GM12878 (cell line): ENCODE data around the gene MPC1. TPM values are rescaled to one million over a fixed set of nuclear protein-coding genes. Genes with fewer than 3 reads are reported as not detected.
A peak's percentile ranks its signal among the peaks of the same experiment; 100 is the strongest.

ENCODE experiments used
- ATAC-seq: fragments of 200-7000 bp; cut with Tn5 transposase; 3 replicates; pipeline ENCODE4 v1.9.1; 2020; ENCODE audit warnings: mild to moderate bottlenecking, moderate library complexity
- BruUV-seq: library from RNA; stranded (reverse); fragments of 400-500 nt; replicated peaks from 2 replicates; lab custom pipeline; 2021; lab: Mats Ljungman, UMichigan
- CTCF ChIA-PET: fragments of 300-600 bp; sonication (Branson Sonifier 250); formaldehyde crosslinking; extraction: SDS; loops from one replicate; lab custom pipeline; 2021; ENCODE audit warnings: inconsistent platforms; lab: Yijun Ruan, JAX
- POLR2A ChIA-PET: fragments of 350-600 bp; formaldehyde crosslinking; extraction: SDS; loops from one replicate; lab custom pipeline; 2021; ENCODE audit warnings: inconsistent platforms; lab: Charles Lee
- RAD21 ChIA-PET: fragments of 300-600 bp; sonication (Branson Sonifier 250); formaldehyde crosslinking; loops from one replicate; lab custom pipeline; 2023; ENCODE audit warnings: antibody characterized with exemption; ENCODE audit not compliant: unreplicated experiment; lab: Charles Lee
- SMC1A ChIA-PET: fragments of 300-600 bp; sonication (Branson Sonifier 250); formaldehyde crosslinking; loops from one replicate; lab custom pipeline; 2023; ENCODE audit not compliant: unreplicated experiment, uncharacterized antibody; lab: Charles Lee
- DNase-seq: peaks from one replicate; pipeline ENCODE4 v3.0.0-alpha.2; 2011; ENCODE audit warnings: low read depth, low spot score
- FAIRE-seq: peaks from 3 replicates; lab custom pipeline; 2011; peaks lifted over from hg19 to GRCh38; lab: Jason Lieb, UNC
- H2AFZ ChIP-seq: 2 replicates; pipeline ENCODE4 v1.6.0; 2011; ENCODE audit warnings: low read depth, low read length, control low read depth; ENCODE audit not compliant: control insufficient read depth
- H3K27ac ChIP-seq: 2 replicates; pipeline ENCODE4 v1.5.1; 2011; ENCODE audit warnings: control low read depth; ENCODE audit not compliant: control insufficient read depth, insufficient read depth
- H3K27me3 ChIP-seq, 2 experiments: replicated peaks in 1 of 2; 2 replicates each; pipeline versions ENCODE4 v1.6.0 to v1.6.1; 2011; ENCODE audit warnings: low read length in 1 of 2; ENCODE audit not compliant: control insufficient read depth in 2 of 2, insufficient read depth in 2 of 2
- H3K36me3 ChIP-seq, 2 experiments: 2 replicates each; pipeline ENCODE4 v1.5.1; 2011; ENCODE audit warnings: low read length in 1 of 2; ENCODE audit not compliant: control insufficient read depth in 2 of 2, insufficient read depth in 2 of 2
- H3K4me1 ChIP-seq: 2 replicates; pipeline ENCODE4 v1.6.1; 2011; ENCODE audit warnings: mild to moderate bottlenecking, low read length, moderate library complexity, mixed read lengths; ENCODE audit not compliant: control insufficient read depth, insufficient read depth
- H3K4me2 ChIP-seq: 2 replicates; pipeline ENCODE4 v1.6.0; 2011; ENCODE audit warnings: control low read depth; ENCODE audit not compliant: control insufficient read depth, insufficient read depth
- H3K4me3 ChIP-seq: fragments of 200-600 bp; sonication (generic); 2 replicates; pipeline ENCODE4 v1.5.1; 2016
- H3K79me2 ChIP-seq: 2 replicates; pipeline ENCODE4 v1.6.0; 2011; ENCODE audit warnings: low read length; ENCODE audit not compliant: control insufficient read depth, insufficient read depth
- H3K9ac ChIP-seq: 2 replicates; pipeline ENCODE4 v1.8.0; 2011; ENCODE audit warnings: low read length, control low read depth, mixed read lengths; ENCODE audit not compliant: control insufficient read depth, insufficient read depth
- H3K9me3 ChIP-seq: replicated peaks from 3 replicates; pipeline ENCODE4 v1.5.1; 2011; ENCODE audit warnings: mild to moderate bottlenecking, low read length; ENCODE audit not compliant: control insufficient read depth, insufficient read depth
- H4K20me1 ChIP-seq: 2 replicates; pipeline ENCODE4 v1.6.0; 2011; ENCODE audit not compliant: control insufficient read depth, insufficient read depth
- ATF3 ChIP-seq: IDR thresholded peaks from 2 replicates; pipeline ENCODE4 v1.6.1; 2011; ENCODE audit warnings: low read depth, mild to moderate bottlenecking, low read length, moderate library complexity, borderline replicate concordance; ENCODE audit errors: extremely low read depth
- BHLHE40 ChIP-seq, 2 experiments: fragments of 450-650 bp in 1 of 2; IDR thresholded peaks; 2 replicates each; pipeline ENCODE4 v1.6.1; 2011 to 2017; ENCODE audit warnings: low read depth in 2 of 2, borderline replicate concordance in 1 of 2, improper control_type of control experiment in 1 of 2, low read length in 1 of 2, mild to moderate bottlenecking in 1 of 2
- GATAD2B ChIP-seq: fragments of 450-650 bp; conservative IDR thresholded peaks from 2 replicates; pipeline ENCODE4 v1.6.1; 2017; ENCODE audit warnings: low read depth, mild to moderate bottlenecking, moderate library complexity
- HDAC6 ChIP-seq: fragments of 200-600 bp; sonication (generic); IDR thresholded peaks from one replicate; pipeline ENCODE4 v1.8.0; 2017; ENCODE audit warnings: antibody characterized with exemption; ENCODE audit not compliant: unreplicated experiment
- LARP7 ChIP-seq: fragments of 450-650 bp; IDR thresholded peaks from 2 replicates; pipeline ENCODE4 v1.6.1; 2017; ENCODE audit warnings: mild to moderate bottlenecking
- MAX ChIP-seq: IDR thresholded peaks from 2 replicates; pipeline ENCODE4 v1.6.1; 2012; ENCODE audit warnings: low read depth, low read length, improper control_type of control experiment
- MTA3 ChIP-seq: IDR thresholded peaks from 2 replicates; pipeline ENCODE4 v1.6.1; 2012; ENCODE audit warnings: low read length, inconsistent platforms, borderline replicate concordance
- NRF1 ChIP-seq: conservative IDR thresholded peaks from 2 replicates; pipeline ENCODE4 v1.6.1; 2011; ENCODE audit warnings: mild to moderate bottlenecking, low read depth, low read length, improper control_type of control experiment
- POU2F2 ChIP-seq: IDR thresholded peaks from 3 replicates; pipeline ENCODE4 v1.6.1; 2011; ENCODE audit warnings: low read depth, mild to moderate bottlenecking, low read length, borderline replicate concordance
- RCOR1 ChIP-seq: conservative IDR thresholded peaks from 2 replicates; pipeline ENCODE4 v1.6.1; 2012; ENCODE audit warnings: low read depth, low read length, improper control_type of control experiment
- RUNX3 ChIP-seq: IDR thresholded peaks from 2 replicates; pipeline ENCODE4 v1.6.1; 2012; ENCODE audit warnings: low read length, inconsistent platforms
- SPI1 ChIP-seq: IDR thresholded peaks from 2 replicates; pipeline ENCODE4 v1.6.1; 2011; ENCODE audit warnings: low read depth, mild to moderate bottlenecking, low read length, moderate library complexity, borderline replicate concordance; ENCODE audit not compliant: insufficient read depth
- STAT3 ChIP-seq: IDR thresholded peaks from 2 replicates; pipeline ENCODE4 v1.6.1; 2011; ENCODE audit warnings: low read depth, low read length, improper control_type of control experiment
- ZNF207 ChIP-seq: fragments of 450-650 bp; IDR thresholded peaks from 2 replicates; pipeline ENCODE4 v1.6.1; 2014; ENCODE audit warnings: antibody characterized with exemption, mild to moderate bottlenecking, borderline replicate concordance
- ZSCAN29 ChIP-seq: fragments of 450-650 bp; IDR thresholded peaks from 2 replicates; pipeline ENCODE4 v1.6.1; 2017; ENCODE audit warnings: mild to moderate bottlenecking, moderate library complexity
- WGBS: methylation state at CpG from one replicate; pipeline ENCODE4 v1.1.6; 2016; ENCODE audit warnings: low lambda C conversion rate; ENCODE audit not compliant: insufficient replicate concordance, insufficient coverage; ENCODE audit errors: missing lambda C conversion rate; 5-methylcytosine and 5-hydroxymethylcytosine counted together
- in situ Hi-C: fragments of 300-500 bp; cut with MboI; formaldehyde crosslinking; loops from 9 replicates; pipeline ENCODE4 v1.14.3; 2018; ENCODE audit warnings: mixed read lengths
- intact Hi-C: fragments of 100-400 bp; cut with micrococcal nuclease; formaldehyde crosslinking; loops from one replicate; pipeline ENCODE4 v1.14.2; 2022; ENCODE audit not compliant: unreplicated experiment
- polyA plus RNA-seq, 11 experiments: library from polyadenylated mRNA; depleted of rRNA in 4 of 11; unstranded in 6 of 11; stranded (reverse) in 5 of 11; fragments of >200 nt; fragmentation: Nextera tagmentation in 4 of 11; fragmentation: Illumina TruSeq in 1 of 11; extraction: Ambion mirVana in 4 of 11; extraction: Trizol in 1 of 11; gene quantifications; 1 replicate in 1 of 11; 2 replicates in 10 of 11; pipeline versions ENCODE4 v1.2.1 to v1.2.3, GENCODE V29; 2011 to 2016; ENCODE audit warnings: inconsistent platforms in 2 of 11, missing spikeins in 2 of 11, low read depth in 1 of 11
- total RNA-seq, 4 experiments: library from RNA; depleted of rRNA in 3 of 4; stranded (reverse); fragments of >200 nt in 3 of 4; fragmentation: Illumina TruSeq in 1 of 4; extraction: Trizol in 1 of 4; gene quantifications; 2 replicates each; pipeline versions ENCODE4 v1.2.1 to v1.2.3, GENCODE V29; 2013 to 2021
- TF ChIP-seq, protein P1 (sequence below): fragments of 450-650 bp; IDR thresholded peaks from 2 replicates; pipeline ENCODE4 v1.6.1; 2017; ENCODE audit warnings: mild to moderate bottlenecking, moderate library complexity
- TF ChIP-seq, protein P2 (sequence below): IDR thresholded peaks from 2 replicates; pipeline ENCODE4 v1.6.1; 2011; ENCODE audit warnings: borderline replicate concordance, low read depth, mild to moderate bottlenecking, moderate library complexity, low read length; ENCODE audit not compliant: insufficient read depth, poor library complexity, severe bottlenecking

MPC1 gene
- total and polyA plus RNA-seq, 10 of the 15 experiments (the other 5 are each of a cell fraction or from before 2014, with no cell fraction given) = 53.2 to 177 (median 78.8) TPM

GRCh38 chr6:166325383-166326042 is 57.2 kb downstream of the MPC1 start:
- Histone ChIP-seq H3K9ac (no peak overlapping the region), H3K79me2 (peaks cover 41% of the 10 kb centered on the region), H3K36me3 (peaks cover 12 to 32% of the 10 kb centered on the region in 2 experiments), H3K27me3 (no peaks in the 10 kb centered on the region), H3K4me3 (no peak overlapping the region), H3K4me2 (peak overlapping the region; percentile 47; the same call in 1 of the 2 replicates), H4K20me1 (no peaks in the 10 kb centered on the region), H3K4me1 (peaks cover 11% of the 10 kb centered on the region), H2AFZ (no peak overlapping the region), H3K9me3 (no peaks in the 10 kb centered on the region), H3K27ac (peak overlapping the region; percentile 4; the same call in 1 of the 2 replicates)
- CTCF ChIA-PET = interaction anchor here (0.6 to 3.3 kb wide), 9 partner anchors 9 to 74 kb away, joined by 3 to 44 read pairs (median 10); partner anchors contain the start of gene SFT2D1
- DNase-seq = peak; percentile 43
- in situ Hi-C loops = no loop called here
- RAD21 ChIA-PET = interaction anchor here (1.1 to 3.3 kb wide), 8 partner anchors 10 to 75 kb away, joined by 3 to 45 read pairs (median 14); partner anchors contain the start of gene SFT2D1
- peak; percentile 96 for ATAC-seq
- POLR2A ChIA-PET = interaction anchor here (0.7 to 2.2 kb wide), 11 partner anchors 10 to 56 kb away, joined by 3 to 19 read pairs (median 6); partner anchors contain the start of gene SFT2D1
- WGBS = 71% methylated on average over 6 of the region's 6 CpGs
- no peak for FAIRE-seq
- SMC1A ChIA-PET = interaction anchor here (0.6 to 3.3 kb wide), 13 partner anchors 11 to 75 kb away, joined by 3 to 41 read pairs (median 6); no protein-coding TSS in a partner anchor
- intact Hi-C loops = no loop called here
- no TSS peak for BruUV-seq
- TF ChIP-seq STAT3 (no peak), ZNF207 (no peak), MTA3 (no peak), RUNX3 (peak; percentile 49), ZSCAN29 (no peak), POU2F2 (peak; percentile 49; the same call in 1 of the 3 replicates), HDAC6 (no peak), ATF3 (no peak), SPI1 (peak; percentile 95), GATAD2B (peak; percentile 62; the same call in 1 of the 2 replicates), RCOR1 (no peak), BHLHE40 (IDR thresholded peaks at IDR 0.05; ENCODE audit: borderline replicate concordance in 1 of 2, low read depth in 2 of 2, low read length in 1 of 2) (peak; percentile 45 to 73; a peak in 2 of 4 replicates), MAX (no peak), LARP7 (no peak), NRF1 (no peak)
- TF ChIP-seq, protein P1, sequence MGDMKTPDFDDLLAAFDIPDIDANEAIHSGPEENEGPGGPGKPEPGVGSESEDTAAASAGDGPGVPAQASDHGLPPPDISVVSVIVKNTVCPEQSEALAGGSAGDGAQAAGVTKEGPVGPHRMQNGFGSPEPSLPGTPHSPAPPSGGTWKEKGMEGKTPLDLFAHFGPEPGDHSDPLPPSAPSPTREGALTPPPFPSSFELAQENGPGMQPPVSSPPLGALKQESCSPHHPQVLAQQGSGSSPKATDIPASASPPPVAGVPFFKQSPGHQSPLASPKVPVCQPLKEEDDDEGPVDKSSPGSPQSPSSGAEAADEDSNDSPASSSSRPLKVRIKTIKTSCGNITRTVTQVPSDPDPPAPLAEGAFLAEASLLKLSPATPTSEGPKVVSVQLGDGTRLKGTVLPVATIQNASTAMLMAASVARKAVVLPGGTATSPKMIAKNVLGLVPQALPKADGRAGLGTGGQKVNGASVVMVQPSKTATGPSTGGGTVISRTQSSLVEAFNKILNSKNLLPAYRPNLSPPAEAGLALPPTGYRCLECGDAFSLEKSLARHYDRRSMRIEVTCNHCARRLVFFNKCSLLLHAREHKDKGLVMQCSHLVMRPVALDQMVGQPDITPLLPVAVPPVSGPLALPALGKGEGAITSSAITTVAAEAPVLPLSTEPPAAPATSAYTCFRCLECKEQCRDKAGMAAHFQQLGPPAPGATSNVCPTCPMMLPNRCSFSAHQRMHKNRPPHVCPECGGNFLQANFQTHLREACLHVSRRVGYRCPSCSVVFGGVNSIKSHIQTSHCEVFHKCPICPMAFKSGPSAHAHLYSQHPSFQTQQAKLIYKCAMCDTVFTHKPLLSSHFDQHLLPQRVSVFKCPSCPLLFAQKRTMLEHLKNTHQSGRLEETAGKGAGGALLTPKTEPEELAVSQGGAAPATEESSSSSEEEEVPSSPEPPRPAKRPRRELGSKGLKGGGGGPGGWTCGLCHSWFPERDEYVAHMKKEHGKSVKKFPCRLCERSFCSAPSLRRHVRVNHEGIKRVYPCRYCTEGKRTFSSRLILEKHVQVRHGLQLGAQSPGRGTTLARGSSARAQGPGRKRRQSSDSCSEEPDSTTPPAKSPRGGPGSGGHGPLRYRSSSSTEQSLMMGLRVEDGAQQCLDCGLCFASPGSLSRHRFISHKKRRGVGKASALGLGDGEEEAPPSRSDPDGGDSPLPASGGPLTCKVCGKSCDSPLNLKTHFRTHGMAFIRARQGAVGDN = peak; percentile 53
- TF ChIP-seq, protein P2, sequence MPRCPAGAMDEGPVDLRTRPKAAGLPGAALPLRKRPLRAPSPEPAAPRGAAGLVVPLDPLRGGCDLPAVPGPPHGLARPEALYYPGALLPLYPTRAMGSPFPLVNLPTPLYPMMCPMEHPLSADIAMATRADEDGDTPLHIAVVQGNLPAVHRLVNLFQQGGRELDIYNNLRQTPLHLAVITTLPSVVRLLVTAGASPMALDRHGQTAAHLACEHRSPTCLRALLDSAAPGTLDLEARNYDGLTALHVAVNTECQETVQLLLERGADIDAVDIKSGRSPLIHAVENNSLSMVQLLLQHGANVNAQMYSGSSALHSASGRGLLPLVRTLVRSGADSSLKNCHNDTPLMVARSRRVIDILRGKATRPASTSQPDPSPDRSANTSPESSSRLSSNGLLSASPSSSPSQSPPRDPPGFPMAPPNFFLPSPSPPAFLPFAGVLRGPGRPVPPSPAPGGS = peak; percentile 6
